NCI-H1105 (cell line): Measurements from ENCODE around the gene INPP5A.
"Not testable (repeated sequence)": the region's sequence is repeated elsewhere in the genome, so short reads cannot be mapped to it uniquely, and the experiment has no call there.

Experiments
- DNase-seq: peaks from one replicate; lab custom pipeline; 2025; lab: John Stamatoyannopoulos, UW

INPP5A gene

GRCh38 chr10:132503581-132504421, 33.8 kb upstream of the INPP5A start:
- DNase-seq: no peak

- no peak for DNase-seq
Measured at GRCh38 chr10:132504501-132505272, 32.9 kb upstream of the INPP5A start.

- not testable (repeated sequence) for DNase-seq
Measured at GRCh38 chr10:132505546-132505945, 32.0 kb upstream of the INPP5A start.

GRCh38 chr10:132506711-132507408, 30.7 kb upstream of the INPP5A start:
- DNase-seq: no peak

- no peak for DNase-seq
Measured at GRCh38 chr10:132507409-132507955, 30.1 kb upstream of the INPP5A start.

GRCh38 chr10:132507956-132508490, 29.6 kb upstream of the INPP5A start:
- no peak for DNase-seq

- no peak for DNase-seq
Measured at GRCh38 chr10:132508581-132509443, 28.8 kb upstream of the INPP5A start.

GRCh38 chr10:132509506-132510173, 27.9 kb upstream of the INPP5A start:
- DNase-seq: no peak

GRCh38 chr10:132510174-132510611, 27.4 kb upstream of the INPP5A start:
- DNase-seq: no peak

GRCh38 chr10:132511121-132512051, 26.2 kb upstream of the INPP5A start:
- DNase-seq: no peak

GRCh38 chr10:132512052-132512442, 25.5 kb upstream of the INPP5A start:
- DNase-seq: no peak

- no peak for DNase-seq
Measured at GRCh38 chr10:132512693-132513345, 24.8 kb upstream of the INPP5A start.

GRCh38 chr10:132514821-132515520, 22.6 kb upstream of the INPP5A start:
- no peak for DNase-seq

GRCh38 chr10:132515811-132516726, 21.5 kb upstream of the INPP5A start:
- no peak for DNase-seq

- no peak for DNase-seq
Measured at GRCh38 chr10:132516771-132517725, 20.5 kb upstream of the INPP5A start.
